D721Med (cell line): ENCODE data around the gene DNAH14.
"Not testable (repeated sequence)": the region's sequence is repeated elsewhere in the genome, so short reads cannot be mapped to it uniquely, and the experiment has no call there.

ENCODE experiments used
- DNase-seq: peaks from one replicate; pipeline ENCODE4 v3.0.0; 2011; ENCODE audit warnings: low spot score; ENCODE audit not compliant: insufficient read length
- FAIRE-seq: peaks from 2 replicates; lab custom pipeline; 2011; peaks lifted over from hg19 to GRCh38; lab: Jason Lieb, UNC
- TF ChIP-seq, protein P1 (sequence below): IDR thresholded peaks from 2 replicates; pipeline ENCODE4 v1.5.1; 2012; ENCODE audit warnings: mild to moderate bottlenecking, control low read depth; ENCODE audit not compliant: insufficient read depth; ENCODE audit errors: missing control alignments

Gene DNAH14

DNA sequence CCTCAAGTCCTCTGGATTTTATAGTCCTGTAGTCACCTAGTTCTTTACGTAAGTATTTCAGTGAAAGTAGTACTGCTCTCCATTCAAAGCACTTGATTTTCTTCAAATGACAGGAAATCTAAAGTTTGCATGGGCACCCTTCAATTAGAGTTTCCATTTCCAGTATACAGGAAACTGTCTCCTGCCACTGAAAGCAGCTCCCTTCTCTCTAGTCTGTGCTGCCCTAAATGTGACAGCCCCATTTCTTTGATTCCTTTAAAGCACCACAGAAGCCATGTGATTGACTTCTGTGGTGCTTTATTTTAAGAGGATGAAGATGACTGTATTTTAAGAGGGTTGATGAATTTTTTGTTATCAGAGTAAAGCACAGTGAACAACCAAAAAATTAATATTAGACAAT, 226.1 kb downstream of the DNAH14 start:
- FAIRE-seq (no peak), DNase-seq (no peak)
- TF ChIP-seq, protein P1, sequence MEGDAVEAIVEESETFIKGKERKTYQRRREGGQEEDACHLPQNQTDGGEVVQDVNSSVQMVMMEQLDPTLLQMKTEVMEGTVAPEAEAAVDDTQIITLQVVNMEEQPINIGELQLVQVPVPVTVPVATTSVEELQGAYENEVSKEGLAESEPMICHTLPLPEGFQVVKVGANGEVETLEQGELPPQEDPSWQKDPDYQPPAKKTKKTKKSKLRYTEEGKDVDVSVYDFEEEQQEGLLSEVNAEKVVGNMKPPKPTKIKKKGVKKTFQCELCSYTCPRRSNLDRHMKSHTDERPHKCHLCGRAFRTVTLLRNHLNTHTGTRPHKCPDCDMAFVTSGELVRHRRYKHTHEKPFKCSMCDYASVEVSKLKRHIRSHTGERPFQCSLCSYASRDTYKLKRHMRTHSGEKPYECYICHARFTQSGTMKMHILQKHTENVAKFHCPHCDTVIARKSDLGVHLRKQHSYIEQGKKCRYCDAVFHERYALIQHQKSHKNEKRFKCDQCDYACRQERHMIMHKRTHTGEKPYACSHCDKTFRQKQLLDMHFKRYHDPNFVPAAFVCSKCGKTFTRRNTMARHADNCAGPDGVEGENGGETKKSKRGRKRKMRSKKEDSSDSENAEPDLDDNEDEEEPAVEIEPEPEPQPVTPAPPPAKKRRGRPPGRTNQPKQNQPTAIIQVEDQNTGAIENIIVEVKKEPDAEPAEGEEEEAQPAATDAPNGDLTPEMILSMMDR = no peak

DNA sequence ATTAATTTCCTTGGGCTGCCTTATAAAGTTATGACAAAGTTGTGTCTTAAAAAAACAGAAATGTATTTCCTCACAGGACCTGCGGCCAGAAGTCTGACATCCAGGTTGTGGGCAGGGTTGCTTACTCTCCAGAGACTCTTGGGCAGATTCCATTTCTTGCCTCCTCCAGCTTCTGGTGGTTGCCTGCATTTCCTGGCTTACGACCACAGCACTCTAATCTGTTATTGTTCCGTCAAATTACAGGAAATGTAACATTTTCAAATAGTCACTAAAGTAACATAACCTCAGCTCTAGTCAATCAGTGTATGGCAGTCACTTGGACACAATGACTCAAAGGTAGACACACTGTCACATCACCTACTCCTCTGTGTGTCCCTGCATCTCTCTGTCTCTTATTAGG, 226.8 kb downstream of the DNAH14 start:
- TF ChIP-seq, protein P1 = no peak
- DNase-seq = no peak
- FAIRE-seq = no peak

DNA sequence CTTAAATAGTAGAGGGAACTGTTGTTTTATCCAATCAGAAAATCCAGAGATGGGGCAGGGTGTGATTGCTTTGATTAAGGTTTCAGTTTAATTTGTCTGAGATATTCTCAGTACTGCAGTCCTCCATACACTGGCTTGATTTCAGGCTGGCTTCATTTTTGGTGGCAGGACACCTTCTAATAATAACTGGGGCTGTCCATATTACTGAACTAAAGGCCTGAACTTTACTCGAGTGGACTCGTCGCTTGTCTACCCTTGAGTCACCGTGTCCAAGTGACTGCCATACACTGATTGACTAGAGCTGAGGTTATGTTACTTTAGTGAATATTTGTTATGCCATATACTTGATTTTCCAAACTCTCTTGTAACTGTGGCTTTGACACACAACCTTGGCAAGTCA, 228.8 kb downstream of the DNAH14 start:
- FAIRE-seq (no peak), DNase-seq (no peak)
- TF ChIP-seq, protein P1 = no peak

DNA sequence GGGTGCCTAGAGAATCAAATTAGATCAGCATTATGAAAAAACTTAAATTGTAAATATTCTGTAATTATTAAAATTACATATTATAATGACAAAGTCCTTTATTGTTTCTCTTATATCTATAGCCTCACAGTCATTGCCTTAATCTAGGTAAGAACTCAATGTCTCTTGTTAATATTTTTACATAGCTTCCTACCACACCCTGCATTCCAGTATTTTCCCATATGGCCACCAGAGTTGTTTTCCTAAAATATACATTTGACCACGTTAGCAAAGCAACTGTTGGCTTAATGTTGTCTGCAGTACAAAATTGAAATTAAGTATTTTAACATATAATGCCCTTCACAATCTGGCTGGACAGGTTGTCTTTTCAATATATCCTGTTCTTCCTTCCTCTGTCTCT, 230.3 kb downstream of the DNAH14 start:
- TF ChIP-seq, protein P1 = no peak
- DNase-seq (no peak), FAIRE-seq (no peak)

DNA sequence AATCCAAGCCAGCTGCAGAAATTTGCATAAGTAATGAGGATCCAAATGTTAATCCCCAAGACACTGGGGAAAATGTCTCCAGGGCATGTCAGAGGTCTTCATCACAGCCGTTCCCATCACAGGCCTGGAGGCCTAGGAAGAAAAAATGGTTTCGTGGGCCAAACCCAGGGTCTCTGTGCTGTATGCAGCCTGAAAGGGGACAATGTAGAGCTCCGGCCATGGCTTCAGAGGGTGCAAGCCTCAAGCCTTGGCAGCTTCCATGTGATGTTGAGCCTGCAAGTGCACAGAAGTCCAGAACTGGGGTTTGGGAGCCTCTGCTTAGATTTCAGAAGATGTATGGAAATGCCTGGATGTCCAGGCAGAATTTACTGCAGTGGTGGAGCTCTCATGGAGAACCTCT, 247.9 kb downstream of the DNAH14 start:
- not testable (repeated sequence) for FAIRE-seq

DNA sequence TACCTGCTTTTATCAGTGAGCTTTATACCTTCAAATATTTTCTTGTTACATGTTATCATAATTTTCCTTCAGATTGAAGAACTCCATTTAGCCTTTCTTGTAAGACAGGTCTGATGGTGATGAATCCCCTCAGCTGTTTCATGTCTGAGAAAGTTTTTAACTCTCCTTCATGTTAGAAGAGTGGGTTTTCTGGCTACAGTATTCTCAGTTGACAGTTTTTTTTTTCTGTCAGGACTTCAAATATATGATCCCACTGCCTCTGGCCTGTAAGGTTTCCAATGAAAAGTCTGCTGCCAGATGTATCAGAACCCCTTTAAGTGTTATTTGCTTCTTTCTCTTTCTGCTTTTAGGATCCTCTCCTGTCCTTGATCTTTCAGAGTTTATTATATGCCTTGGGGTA, 250.2 kb downstream of the DNAH14 start:
- DNase-seq (no peak), FAIRE-seq (no peak)
- TF ChIP-seq, protein P1 = no peak

More for the DNA sequence above, 247.9 kb downstream of the DNAH14 start:
- not testable (repeated sequence) for DNase-seq

DNA sequence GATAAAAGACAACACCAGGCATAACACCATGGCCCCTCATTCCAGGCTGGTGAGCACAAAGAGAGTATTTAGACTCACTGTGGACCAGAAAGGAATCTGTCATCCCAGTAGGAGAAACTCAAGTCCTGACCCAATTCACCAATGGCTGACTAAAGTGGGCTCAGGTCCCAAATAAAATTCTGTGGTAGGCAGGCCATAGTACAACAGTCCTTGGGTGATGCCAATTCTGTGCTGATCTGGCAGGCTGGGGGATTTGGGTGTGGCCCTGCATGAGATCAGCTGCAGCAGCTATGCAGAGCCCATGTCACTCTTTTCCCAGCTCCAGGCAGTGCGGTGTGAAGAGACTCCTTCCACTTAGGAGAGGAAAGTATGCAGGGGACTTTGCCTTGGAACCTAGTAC, 253.2 kb downstream of the DNAH14 start:
- TF ChIP-seq, protein P1 = no peak
- no peak for DNase-seq
- FAIRE-seq = no peak

DNA sequence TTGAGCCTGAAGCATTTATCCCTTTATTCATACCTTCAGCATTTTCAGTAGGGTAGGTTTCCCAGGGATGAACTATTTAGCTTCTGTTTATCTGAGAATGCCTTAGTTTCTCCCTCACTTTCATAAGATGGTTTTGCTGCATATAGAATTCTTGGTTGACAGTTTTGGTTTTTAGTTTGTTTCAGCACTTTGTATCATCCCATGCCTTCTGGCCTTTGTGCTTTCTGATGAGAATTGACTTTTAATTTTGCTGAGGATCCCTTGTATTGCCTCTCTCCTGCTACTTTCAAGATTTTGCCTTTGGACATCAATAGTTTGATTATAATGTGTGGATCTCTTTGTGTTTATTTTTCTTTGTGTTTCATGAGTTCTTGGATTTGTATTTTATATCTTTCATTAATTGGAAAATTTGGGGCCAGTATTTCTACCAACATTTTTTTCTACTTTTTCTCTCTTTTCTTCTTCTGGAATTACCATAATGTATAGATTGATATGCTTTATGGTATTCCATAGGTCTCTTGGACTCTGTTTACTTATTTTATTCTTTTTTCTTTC, 261.8 kb downstream of the DNAH14 start:
- no peak for DNase-seq
- TF ChIP-seq, protein P1 = no peak
- FAIRE-seq = no peak
